OCI-LY1 (cell line): ENCODE data around the gene COL16A1.

Experiments used
- EZH2 ChIP-seq: fragments of 200-600 bp; sonication (generic), shearing (Covaris generic); IDR thresholded peaks from 2 replicates; pipeline ENCODE4 v1.8.0; 2017; ENCODE audit warnings: borderline replicate concordance, mixed run types, mild to moderate bottlenecking, antibody characterized with exemption, low read length, moderate library complexity, mixed read lengths
- TF ChIP-seq, protein P1 (sequence below): fragments of 200-600 bp; sonication (generic), shearing (Covaris generic); IDR thresholded peaks from 2 replicates; pipeline ENCODE4 v1.5.1; 2017; ENCODE audit warnings: mild to moderate bottlenecking, antibody characterized with exemption, low read length, moderate library complexity, mixed read lengths

DNA sequence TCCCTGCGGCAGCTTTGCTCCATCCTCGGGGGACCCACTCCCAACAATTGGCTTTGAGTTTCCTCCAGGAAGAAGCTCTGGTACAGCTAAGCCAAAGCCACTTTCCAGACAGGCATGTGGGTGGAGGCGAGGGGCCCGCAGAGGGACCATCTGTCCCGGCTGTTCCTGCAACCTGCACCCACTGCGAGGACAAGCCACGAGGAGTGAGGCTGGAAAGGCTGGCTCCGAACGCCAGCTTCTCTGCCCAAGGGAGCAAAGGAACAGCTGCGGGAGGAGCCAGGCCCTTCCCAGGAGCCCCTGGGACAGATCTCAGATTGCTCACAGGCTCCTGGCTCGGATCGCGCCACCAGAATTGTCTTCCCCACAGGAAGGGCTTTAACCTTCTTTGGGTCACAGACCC is 30.8 kb downstream of the COL16A1 start:
- TF ChIP-seq, protein P1, sequence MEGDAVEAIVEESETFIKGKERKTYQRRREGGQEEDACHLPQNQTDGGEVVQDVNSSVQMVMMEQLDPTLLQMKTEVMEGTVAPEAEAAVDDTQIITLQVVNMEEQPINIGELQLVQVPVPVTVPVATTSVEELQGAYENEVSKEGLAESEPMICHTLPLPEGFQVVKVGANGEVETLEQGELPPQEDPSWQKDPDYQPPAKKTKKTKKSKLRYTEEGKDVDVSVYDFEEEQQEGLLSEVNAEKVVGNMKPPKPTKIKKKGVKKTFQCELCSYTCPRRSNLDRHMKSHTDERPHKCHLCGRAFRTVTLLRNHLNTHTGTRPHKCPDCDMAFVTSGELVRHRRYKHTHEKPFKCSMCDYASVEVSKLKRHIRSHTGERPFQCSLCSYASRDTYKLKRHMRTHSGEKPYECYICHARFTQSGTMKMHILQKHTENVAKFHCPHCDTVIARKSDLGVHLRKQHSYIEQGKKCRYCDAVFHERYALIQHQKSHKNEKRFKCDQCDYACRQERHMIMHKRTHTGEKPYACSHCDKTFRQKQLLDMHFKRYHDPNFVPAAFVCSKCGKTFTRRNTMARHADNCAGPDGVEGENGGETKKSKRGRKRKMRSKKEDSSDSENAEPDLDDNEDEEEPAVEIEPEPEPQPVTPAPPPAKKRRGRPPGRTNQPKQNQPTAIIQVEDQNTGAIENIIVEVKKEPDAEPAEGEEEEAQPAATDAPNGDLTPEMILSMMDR, result no peak
- no peak for TF ChIP-seq EZH2
